Measurements from ENCODE around the gene ODF2L.
"Not testable (repeated sequence)": the region's sequence is repeated elsewhere in the genome, so short reads cannot be mapped to it uniquely, and the experiment has no call there.

ODF2L gene

DNA sequence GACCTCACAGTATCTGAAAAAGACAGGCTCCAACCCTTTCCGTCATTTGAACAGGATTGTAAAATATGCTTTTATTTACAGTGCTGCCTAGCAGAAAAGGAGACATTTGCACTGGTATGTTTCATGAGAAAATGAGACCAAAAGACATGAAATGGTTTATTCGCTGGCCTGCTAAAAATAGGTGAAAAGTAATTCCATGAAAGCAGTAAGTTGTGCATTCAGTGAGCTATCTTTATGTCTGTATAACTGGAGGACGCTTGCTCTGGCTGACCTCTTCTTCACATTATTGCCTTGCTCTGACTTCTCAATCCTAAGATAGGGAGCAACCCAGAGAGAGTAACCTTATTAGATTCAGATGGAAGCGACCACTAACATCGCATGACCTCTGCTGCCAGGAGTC is 38.3 kb downstream of the ODF2L start:
- ATAC-seq = no peak
- TF ChIP-seq ZFP30 (CRISPR knock-in tag; IDR thresholded peaks at IDR 0.05) (no peak), ZNF565 (CRISPR knock-in tag; conservative IDR thresholded peaks at IDR 0.05; ENCODE audit: low read depth) (no peak), OSR1 (CRISPR knock-in tag; IDR thresholded peaks at IDR 0.05) (no peak), PPARA (CRISPR knock-in tag; IDR thresholded peaks at IDR 0.05; ENCODE audit: borderline replicate concordance) (no peak), GLIS3 (CRISPR knock-in tag; IDR thresholded peaks at IDR 0.05) (no peak), ZFP3 (CRISPR knock-in tag; IDR thresholded peaks at IDR 0.05) (no peak), SNAI2 (CRISPR knock-in tag; IDR thresholded peaks at IDR 0.05) (no peak), RARB (CRISPR knock-in tag; IDR thresholded peaks at IDR 0.05) (no peak), TOX (CRISPR knock-in tag; IDR thresholded peaks at IDR 0.05; ENCODE audit: borderline replicate concordance) (no peak)

DNA sequence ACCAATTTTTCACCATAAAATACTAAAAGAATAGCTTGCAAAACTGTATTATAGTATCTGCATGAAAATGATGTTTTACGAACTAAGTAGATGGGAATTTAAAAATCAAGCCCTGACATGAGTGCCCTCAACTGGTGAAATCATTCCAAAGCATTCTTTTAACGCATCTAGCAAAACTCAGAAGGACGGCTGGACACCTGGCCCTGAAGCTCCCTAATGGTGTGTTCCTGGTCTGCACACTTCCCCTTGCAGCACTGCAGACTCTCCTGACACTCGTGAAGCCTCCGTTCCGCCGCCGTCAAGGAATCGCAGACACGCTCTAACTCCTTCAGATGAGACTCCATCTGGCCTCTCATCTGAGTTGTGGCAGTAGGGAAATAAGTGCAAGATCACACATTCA is 39.9 kb downstream of the ODF2L start:
- no peak for TF ChIP-seq TCF4 (CRISPR knock-in tag; IDR thresholded peaks at IDR 0.05; ENCODE audit: borderline replicate concordance)
- TF ChIP-seq RARB (CRISPR knock-in tag; IDR thresholded peaks at IDR 0.05) = no peak
- no peak for TF ChIP-seq ZNF70 (CRISPR knock-in tag; IDR thresholded peaks at IDR 0.05)
- no peak for TF ChIP-seq ZFP30 (CRISPR knock-in tag; IDR thresholded peaks at IDR 0.05)
- no peak for TF ChIP-seq ARNTL (CRISPR knock-in tag; IDR thresholded peaks at IDR 0.05; ENCODE audit: borderline replicate concordance, low read depth)
- TF ChIP-seq, protein P1, sequence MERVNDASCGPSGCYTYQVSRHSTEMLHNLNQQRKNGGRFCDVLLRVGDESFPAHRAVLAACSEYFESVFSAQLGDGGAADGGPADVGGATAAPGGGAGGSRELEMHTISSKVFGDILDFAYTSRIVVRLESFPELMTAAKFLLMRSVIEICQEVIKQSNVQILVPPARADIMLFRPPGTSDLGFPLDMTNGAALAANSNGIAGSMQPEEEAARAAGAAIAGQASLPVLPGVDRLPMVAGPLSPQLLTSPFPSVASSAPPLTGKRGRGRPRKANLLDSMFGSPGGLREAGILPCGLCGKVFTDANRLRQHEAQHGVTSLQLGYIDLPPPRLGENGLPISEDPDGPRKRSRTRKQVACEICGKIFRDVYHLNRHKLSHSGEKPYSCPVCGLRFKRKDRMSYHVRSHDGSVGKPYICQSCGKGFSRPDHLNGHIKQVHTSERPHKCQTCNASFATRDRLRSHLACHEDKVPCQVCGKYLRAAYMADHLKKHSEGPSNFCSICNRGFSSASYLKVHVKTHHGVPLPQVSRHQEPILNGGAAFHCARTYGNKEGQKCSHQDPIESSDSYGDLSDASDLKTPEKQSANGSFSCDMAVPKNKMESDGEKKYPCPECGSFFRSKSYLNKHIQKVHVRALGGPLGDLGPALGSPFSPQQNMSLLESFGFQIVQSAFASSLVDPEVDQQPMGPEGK (CRISPR knock-in tag; IDR thresholded peaks at IDR 0.05; ENCODE audit: borderline replicate concordance) = no peak
- no peak for ATAC-seq

DNA sequence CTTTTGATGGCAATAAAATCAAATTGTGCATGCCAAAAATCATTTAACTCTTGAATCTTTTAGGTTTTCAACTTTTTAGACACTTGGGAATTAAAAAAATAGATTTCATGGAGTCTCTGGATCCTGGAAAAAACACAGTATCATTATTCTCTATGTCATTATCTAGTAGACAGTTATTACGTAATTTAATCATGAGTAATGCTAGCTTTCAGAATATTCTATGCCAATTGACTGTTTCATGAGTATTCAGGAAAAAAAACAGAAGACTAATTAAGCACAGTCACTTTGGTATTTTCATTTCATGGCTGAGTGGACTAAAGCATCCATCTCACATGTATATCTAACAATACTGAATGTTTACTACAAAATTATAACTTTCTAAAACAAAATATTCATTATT is 44.0 kb downstream of the ODF2L start:
- no peak for ATAC-seq
- no peak for TF ChIP-seq ZFP3 (CRISPR knock-in tag; IDR thresholded peaks at IDR 0.05)
- peak; percentile 52 for TF ChIP-seq ISL1 (CRISPR knock-in tag; IDR thresholded peaks at IDR 0.05)

DNA sequence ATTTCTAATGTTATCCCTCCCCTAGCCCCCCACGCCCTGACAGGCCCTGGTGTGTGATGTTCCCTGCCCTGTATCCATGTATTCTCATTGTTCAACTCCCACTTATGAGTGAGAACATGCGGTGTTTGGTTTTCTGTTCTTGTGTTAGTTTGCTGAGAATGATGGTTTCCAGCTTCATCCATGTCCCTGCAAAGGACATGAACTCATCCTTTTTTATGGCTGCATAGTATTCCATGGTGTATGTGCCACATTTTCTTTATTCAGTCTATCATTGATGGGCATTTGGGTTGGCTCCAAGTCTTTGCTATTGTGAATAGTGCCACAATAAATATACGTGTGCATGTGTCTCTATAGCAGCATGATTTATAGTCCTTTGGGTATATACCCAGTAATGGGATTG is 45.9 kb downstream of the ODF2L start:
- not testable (repeated sequence) for ATAC-seq

DNA sequence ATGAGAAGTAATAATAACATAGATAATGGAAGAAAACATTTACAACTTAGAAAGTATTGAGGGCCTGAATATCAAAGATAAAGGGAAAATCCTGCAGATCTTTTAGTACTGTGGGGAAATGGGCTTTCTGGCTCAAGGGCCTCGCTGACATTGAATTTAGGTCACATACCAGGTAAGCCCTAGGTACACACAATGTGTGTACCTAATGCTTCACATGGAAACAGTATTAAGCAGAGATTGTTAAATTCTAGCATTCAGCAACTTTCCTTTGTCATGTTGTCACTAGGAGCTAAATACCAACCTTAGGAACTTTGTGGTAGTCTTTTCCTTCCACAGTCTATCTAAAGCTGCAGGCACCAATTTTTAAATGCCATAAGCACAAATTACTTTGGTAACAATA is 49.7 kb downstream of the ODF2L start:
- ATAC-seq = no peak

DNA sequence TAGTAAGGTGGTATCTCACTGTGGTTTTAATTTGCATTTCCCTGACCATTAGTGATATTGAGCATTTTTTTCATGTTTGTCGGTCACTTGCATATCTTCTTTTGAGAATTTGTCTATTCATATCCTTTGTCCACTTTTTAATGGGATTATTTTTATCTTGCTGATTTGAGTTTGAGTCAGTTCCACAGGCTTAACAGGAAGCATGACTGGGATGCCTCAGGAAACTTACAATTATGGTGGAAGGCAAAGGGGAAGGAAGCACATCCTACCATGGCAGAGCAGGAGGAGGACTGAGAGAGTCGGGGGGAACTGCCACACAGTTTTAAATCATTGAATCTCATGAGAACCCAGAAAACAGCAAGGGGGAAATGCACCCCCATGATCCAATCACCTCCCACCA is 51.1 kb downstream of the ODF2L start:
- TF ChIP-seq ZNF565 (CRISPR knock-in tag; conservative IDR thresholded peaks at IDR 0.05; ENCODE audit: low read depth) (no peak), TOX (CRISPR knock-in tag; IDR thresholded peaks at IDR 0.05; ENCODE audit: borderline replicate concordance) (no peak), GLIS3 (CRISPR knock-in tag; IDR thresholded peaks at IDR 0.05) (no peak), RARB (CRISPR knock-in tag; IDR thresholded peaks at IDR 0.05) (no peak), ZNF8 (CRISPR knock-in tag; IDR thresholded peaks at IDR 0.05) (no peak), ZFP3 (CRISPR knock-in tag; IDR thresholded peaks at IDR 0.05) (no peak), ARNTL (CRISPR knock-in tag; IDR thresholded peaks at IDR 0.05; ENCODE audit: borderline replicate concordance, low read depth) (no peak), ISL1 (CRISPR knock-in tag; IDR thresholded peaks at IDR 0.05) (no peak), TCF4 (CRISPR knock-in tag; IDR thresholded peaks at IDR 0.05; ENCODE audit: borderline replicate concordance) (no peak), ZC3H10 (CRISPR knock-in tag; IDR thresholded peaks at IDR 0.05) (no peak), CSDC2 (CRISPR knock-in tag; IDR thresholded peaks at IDR 0.05) (no peak), BACH2 (CRISPR knock-in tag; IDR thresholded peaks at IDR 0.05; ENCODE audit: borderline replicate concordance) (no peak), ZNF70 (CRISPR knock-in tag; IDR thresholded peaks at IDR 0.05) (no peak), SNAI2 (CRISPR knock-in tag; IDR thresholded peaks at IDR 0.05) (no peak)
- TF ChIP-seq, protein P2, sequence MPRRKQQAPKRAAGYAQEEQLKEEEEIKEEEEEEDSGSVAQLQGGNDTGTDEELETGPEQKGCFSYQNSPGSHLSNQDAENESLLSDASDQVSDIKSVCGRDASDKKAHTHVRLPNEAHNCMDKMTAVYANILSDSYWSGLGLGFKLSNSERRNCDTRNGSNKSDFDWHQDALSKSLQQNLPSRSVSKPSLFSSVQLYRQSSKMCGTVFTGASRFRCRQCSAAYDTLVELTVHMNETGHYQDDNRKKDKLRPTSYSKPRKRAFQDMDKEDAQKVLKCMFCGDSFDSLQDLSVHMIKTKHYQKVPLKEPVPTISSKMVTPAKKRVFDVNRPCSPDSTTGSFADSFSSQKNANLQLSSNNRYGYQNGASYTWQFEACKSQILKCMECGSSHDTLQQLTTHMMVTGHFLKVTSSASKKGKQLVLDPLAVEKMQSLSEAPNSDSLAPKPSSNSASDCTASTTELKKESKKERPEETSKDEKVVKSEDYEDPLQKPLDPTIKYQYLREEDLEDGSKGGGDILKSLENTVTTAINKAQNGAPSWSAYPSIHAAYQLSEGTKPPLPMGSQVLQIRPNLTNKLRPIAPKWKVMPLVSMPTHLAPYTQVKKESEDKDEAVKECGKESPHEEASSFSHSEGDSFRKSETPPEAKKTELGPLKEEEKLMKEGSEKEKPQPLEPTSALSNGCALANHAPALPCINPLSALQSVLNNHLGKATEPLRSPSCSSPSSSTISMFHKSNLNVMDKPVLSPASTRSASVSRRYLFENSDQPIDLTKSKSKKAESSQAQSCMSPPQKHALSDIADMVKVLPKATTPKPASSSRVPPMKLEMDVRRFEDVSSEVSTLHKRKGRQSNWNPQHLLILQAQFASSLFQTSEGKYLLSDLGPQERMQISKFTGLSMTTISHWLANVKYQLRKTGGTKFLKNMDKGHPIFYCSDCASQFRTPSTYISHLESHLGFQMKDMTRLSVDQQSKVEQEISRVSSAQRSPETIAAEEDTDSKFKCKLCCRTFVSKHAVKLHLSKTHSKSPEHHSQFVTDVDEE (CRISPR knock-in tag; IDR thresholded peaks at IDR 0.05) = no peak
- TF ChIP-seq, protein P3, sequence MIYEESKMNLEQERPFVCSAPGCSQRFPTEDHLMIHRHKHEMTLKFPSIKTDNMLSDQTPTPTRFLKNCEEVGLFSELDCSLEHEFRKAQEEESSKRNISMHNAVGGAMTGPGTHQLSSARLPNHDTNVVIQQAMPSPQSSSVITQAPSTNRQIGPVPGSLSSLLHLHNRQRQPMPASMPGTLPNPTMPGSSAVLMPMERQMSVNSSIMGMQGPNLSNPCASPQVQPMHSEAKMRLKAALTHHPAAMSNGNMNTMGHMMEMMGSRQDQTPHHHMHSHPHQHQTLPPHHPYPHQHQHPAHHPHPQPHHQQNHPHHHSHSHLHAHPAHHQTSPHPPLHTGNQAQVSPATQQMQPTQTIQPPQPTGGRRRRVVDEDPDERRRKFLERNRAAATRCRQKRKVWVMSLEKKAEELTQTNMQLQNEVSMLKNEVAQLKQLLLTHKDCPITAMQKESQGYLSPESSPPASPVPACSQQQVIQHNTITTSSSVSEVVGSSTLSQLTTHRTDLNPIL (CRISPR knock-in tag; IDR thresholded peaks at IDR 0.05; ENCODE audit: low read depth) = no peak
- TF ChIP-seq, protein P4, sequence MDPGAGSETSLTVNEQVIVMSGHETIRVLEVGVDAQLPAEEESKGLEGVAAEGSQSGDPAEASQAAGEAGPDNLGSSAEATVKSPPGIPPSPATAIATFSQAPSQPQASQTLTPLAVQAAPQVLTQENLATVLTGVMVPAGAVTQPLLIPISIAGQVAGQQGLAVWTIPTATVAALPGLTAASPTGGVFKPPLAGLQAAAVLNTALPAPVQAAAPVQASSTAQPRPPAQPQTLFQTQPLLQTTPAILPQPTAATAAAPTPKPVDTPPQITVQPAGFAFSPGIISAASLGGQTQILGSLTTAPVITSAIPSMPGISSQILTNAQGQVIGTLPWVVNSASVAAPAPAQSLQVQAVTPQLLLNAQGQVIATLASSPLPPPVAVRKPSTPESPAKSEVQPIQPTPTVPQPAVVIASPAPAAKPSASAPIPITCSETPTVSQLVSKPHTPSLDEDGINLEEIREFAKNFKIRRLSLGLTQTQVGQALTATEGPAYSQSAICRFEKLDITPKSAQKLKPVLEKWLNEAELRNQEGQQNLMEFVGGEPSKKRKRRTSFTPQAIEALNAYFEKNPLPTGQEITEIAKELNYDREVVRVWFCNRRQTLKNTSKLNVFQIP (CRISPR knock-in tag; IDR thresholded peaks at IDR 0.05; ENCODE audit: borderline replicate concordance, low read depth) = no peak

More for the DNA sequence above, 49.7 kb downstream of the ODF2L start:
- TF ChIP-seq, protein P5, sequence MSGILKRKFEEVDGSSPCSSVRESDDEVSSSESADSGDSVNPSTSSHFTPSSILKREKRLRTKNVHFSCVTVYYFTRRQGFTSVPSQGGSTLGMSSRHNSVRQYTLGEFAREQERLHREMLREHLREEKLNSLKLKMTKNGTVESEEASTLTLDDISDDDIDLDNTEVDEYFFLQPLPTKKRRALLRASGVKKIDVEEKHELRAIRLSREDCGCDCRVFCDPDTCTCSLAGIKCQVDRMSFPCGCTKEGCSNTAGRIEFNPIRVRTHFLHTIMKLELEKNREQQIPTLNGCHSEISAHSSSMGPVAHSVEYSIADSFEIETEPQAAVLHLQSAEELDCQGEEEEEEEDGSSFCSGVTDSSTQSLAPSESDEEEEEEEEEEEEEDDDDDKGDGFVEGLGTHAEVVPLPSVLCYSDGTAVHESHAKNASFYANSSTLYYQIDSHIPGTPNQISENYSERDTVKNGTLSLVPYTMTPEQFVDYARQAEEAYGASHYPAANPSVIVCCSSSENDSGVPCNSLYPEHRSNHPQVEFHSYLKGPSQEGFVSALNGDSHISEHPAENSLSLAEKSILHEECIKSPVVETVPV (CRISPR knock-in tag; IDR thresholded peaks at IDR 0.05) = no peak

More for the DNA sequence above, 51.1 kb downstream of the ODF2L start:
- no peak for ATAC-seq

Data from SK-N-SH treated with all-trans-retinoic acid at 6 μM for 48 hours (cell line).